GM19467 (cell line): Measurements from ENCODE around the gene NADSYN1.
"Not testable (repeated sequence)": the region's sequence is repeated elsewhere in the genome, so short reads cannot be mapped to it uniquely, and the experiment has no call there.

Source experiments
- ATAC-seq: cut with Tn5 transposase; IDR thresholded peaks from one replicate; pipeline ENCODE4 v1.9.1; 2021; ENCODE audit warnings: mild to moderate bottlenecking, moderate library complexity; ENCODE audit not compliant: unreplicated experiment

Gene NADSYN1

GRCh38 chr11:71453037-71453917, at the start of gene NADSYN1:
NADSYN1 (plus strand) TSS chr11:71453203; CDS start chr11:71453297, 94 bp downstream.
- ATAC-seq, result peak; percentile 45

DNA sequence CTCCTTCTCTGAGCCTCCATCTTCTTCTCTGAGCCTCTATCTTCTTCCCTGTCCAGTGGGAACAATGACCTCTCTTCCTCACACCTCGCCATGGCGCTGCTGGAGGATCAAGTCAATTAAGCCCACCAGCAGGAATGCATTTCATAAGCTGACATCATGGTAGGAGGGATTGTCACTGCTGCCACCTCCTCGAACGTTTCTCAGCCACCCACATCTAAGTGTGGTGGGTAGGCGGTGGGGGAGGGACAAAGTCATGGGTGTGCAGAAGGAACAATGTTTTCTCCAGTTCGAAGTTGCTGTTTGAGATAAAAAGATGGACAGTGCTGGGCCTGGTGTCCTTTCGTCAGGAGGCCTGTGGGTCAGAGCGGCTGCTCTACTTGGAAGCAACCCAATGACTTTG, 48.8 kb upstream of the NADSYN1 start:
- ATAC-seq, result no peak

- no peak for ATAC-seq
Measured at GRCh38 chr11:71406681-71407080, 46.3 kb upstream of the NADSYN1 start.

DNA sequence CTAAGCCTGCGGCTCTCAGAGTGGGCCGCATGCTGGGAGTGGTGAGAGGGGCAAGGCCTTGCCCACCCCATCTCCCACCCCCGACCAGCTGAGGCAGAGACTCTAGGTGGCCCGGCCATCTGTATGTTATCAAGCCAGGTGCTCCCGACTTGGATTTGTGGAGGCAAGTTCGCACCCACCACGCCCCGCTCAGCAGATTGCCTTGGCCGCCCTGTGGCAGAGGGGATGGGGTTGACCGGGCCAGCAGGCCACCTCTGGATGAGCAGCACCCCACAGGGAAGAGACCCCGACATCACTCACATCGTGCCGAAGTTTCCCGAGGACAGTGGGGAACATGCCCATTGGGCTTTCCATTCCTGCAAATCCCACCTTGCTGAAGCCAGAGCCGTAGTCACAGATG, 45.6 kb upstream of the NADSYN1 start:
- ATAC-seq, result no peak

DNA sequence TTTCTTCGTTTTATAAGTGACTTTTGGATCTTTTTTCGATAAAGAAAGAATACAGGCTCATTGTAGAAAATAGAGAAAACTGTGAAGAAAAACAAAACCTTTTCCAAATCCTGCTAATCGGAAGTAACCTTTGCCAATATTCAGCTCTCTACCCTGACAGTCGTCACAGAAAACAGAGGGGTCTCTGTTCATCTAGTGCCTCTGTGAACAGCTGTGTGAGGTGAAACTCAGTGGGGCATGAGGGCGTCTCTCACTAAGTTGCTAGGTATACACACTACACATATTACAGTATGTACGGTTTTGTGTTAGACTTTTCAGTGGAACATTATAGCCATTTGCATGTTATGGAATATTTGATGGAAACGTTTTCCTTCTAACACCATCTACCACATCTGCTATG, 44.2 kb upstream of the NADSYN1 start:
- no peak for ATAC-seq

DNA sequence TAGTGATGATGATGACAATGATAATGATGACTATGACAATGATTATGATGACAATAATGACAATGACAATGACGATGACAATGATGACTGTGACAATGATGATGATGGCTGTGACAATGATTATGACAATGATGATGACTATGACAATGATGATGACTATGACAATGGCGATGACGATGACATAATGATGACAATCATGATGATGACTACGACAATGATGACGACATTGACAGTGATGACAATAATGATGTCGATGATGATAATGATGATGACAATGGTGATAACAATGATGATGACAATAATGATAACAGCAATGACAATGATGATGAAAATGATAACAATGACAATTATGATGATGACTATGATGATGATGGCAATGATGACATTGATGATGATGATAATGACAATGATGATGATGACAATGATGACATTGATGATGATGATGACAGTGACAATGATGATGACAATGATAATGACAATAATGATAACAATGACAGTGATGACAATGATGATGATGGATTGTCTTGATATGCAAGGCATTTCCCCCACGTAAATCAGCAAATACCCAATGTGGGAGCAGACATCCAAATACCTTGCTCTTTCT, 42.5 kb upstream of the NADSYN1 start:
- ATAC-seq, result no peak

DNA sequence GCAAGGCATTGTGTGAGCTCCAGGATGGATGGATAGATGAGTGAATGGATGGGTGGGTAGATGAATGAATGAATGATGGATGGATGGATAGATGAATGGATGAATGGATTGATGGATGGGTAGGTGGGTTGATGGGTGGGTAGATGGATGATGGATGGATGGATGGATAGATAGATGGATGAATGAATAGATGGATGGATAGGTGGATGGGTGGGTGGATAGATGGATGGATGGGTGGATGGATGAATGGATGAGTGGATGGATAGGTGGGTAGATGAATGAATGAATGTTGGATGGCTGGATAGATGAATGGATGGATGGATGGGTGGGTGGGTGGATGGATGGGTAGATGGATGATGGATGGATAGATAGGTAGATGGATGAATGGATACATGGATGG, 38.4 kb upstream of the NADSYN1 start:
- ATAC-seq, result no peak

- ATAC-seq, result no peak
Measured at GRCh38 chr11:71418643-71419042, 34.4 kb upstream of the NADSYN1 start.

GRCh38 chr11:71420455-71421241, 32.4 kb upstream of the NADSYN1 start:
- no peak for ATAC-seq

DNA sequence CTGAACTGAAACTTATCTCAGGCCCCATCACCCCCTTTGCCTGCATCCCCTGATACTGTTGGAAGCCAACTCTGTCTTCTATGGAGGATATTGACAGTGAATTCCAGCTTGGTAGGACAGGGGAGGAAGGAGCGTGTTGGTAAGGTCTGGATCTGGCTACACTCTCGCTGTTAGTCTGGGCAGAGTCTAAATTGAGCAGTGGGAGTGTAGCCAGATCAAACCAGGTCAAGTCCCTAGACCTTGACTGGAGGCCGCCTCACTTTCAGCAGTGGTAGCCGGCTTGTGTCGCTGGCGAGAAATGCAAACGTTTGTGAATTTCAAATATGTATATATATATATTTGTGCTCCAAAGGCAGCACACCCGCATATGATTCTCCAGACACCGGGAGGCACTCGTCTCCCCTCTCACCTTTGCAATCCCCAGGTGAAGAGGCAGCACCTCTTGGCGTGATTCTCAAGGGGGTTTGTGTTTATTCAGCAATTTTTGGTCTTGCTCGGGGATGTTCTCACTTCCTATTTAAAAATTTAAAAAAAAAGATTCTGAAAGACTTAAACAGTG, 31.5 kb upstream of the NADSYN1 start:
- ATAC-seq, result no peak

GRCh38 chr11:71422318-71422717, 30.7 kb upstream of the NADSYN1 start:
- ATAC-seq, result not testable (repeated sequence)

DNA sequence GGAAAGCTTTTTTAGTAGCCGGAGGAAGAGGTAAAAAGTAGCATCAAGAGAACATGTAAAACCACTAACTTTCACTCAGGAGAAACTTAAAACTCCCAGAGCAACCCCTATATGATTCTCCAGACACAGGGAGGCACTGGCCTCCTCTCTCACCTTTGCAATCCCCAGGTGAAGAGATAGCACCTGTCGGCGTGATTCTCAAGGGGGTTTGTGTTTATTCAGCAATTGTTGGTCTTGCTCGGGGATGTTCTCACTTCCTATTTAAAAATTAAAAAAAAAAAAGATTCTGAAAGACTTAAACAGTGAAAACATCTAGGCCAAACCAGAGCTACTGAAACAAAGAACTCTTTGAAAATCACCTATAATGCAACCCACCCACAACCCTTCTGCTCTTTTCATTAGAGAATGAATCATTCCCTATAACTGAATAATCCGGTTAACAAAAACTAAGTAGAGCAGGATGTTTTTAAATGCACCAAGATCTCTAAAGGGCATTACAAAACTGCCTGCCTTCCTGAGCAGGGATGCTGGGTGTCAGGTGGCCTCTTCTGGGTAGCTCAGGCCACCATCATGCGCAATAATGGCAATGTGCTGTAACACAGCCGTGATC, 29.7 kb upstream of the NADSYN1 start:
- ATAC-seq, result no peak

- no peak for ATAC-seq
Measured at GRCh38 chr11:71425409-71425808, 27.6 kb upstream of the NADSYN1 start.

- no peak for ATAC-seq
Measured at GRCh38 chr11:71425860-71426259, 27.1 kb upstream of the NADSYN1 start.

DNA sequence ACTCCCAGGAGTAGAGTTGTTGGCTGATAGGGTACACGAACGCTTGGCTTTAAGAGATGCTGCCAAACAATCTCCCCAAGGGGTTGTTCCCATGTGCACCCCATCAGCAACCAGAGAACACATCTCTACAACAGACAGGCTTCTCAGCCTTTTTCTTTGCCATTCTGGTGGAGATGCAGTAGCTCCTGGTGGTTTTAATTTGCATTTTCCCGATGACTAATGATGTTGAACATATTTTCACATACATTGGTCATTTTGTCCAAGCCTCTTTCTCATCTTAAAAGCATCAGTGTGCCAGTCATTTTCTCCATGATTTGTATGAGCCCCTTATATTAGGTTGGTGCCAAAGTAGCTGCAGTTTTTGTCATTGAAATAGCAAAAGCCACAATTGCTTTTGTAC, 26.6 kb upstream of the NADSYN1 start:
- no peak for ATAC-seq

- ATAC-seq, result no peak
Measured at GRCh38 chr11:71428861-71429435, 24.1 kb upstream of the NADSYN1 start.

GRCh38 chr11:71429701-71430100, 23.3 kb upstream of the NADSYN1 start:
- ATAC-seq, result no peak

- ATAC-seq, result no peak
Measured at GRCh38 chr11:71430166-71430565, 22.8 kb upstream of the NADSYN1 start.

DNA sequence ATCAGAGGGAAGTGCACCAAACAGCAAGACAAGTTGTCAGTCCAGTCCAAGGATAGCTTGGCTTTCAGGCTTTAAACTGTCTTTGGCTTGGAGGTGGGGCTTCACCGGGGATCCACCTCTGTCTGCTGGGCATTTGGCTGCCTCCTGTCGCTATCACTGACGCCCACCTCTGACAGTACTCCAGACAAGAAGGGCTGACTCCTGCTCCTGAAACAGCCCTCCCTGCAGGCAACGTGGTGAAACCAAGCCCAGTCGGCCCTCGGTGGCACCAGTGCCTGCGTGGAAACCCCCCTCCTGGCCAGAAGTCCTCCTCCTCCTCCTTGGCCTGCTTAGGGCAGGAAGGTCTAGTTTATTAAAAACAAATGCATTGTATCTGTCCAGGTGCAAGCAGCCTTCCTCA, 21.7 kb upstream of the NADSYN1 start:
- ATAC-seq, result no peak
